UCSD-AML1 (cell line): ENCODE results near the gene FUT8.
"Not testable (repeated sequence)": the region's sequence is repeated elsewhere in the genome, so short reads cannot be mapped to it uniquely, and the experiment has no call there.

Source experiments
- DNase-seq: peaks from one replicate; lab custom pipeline; 2025; ENCODE audit not compliant: unreplicated experiment; lab: John Stamatoyannopoulos, UW

Gene FUT8

DNA sequence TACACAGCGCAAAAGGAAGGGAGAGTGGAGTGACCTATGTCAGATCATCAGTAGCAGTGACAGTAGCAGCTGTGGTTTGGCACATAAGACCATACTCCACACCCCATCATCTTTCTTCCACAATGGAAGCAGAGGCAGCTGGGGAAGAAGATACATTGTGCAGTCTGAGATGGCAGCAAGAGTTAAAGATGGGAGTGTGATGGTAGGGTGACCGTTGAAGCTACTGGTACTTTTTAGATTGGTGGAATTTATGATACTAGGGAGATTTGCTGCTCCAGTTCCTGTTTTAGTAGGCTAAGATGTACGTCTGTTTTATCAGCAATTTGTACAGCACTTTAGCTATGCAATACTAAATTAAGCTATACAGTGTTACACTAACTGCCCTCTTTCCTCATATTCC, 291.0 kb downstream of the FUT8 start:
- DNase-seq = no peak

DNA sequence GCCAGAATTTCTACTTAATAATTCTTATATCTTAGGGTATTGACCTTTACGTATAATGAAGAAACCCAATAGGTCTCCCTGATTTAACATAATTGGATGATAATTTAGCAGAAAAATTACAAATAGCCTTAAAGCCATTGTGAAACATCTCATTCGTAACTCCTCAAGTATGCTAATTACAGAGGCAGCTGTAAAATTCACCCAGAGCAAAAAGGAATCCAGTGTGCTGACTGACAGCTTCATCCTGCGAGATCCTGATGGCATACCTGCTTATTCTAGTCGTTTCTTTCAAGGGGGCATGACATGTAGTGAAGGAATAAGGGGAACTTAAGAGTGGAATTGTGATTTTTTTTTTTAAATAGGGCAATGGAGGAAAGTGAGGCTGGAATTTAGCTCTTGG, 291.5 kb downstream of the FUT8 start:
- DNase-seq = no peak

DNA sequence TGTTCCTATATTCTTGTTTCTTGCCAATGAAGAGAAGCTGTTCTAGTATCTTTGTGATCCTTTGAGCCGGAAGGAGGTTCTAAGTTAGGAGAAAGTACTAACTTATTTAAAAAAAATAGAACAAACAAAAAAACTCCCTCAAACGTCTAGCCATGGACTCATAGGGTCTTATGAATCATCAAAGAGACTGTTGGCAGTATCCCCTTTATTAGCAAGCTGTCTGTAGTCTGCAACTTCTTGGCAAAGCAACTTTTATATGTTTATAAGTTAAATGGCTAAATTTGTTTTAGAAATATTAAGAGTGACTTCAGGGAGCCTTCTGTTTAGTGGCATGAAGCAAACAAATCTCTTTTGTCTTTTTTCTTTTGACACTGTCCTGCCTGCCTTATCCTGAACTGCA, 291.9 kb downstream of the FUT8 start:
- DNase-seq = no peak

GRCh38 chr14:65704850-65705249, 292.3 kb downstream of the FUT8 start:
- DNase-seq = no peak

- no peak for DNase-seq
These were observed 297.0 kb downstream of the FUT8 start for GRCh38 chr14:65709576-65709975.

GRCh38 chr14:65716813-65717212, 304.3 kb downstream of the FUT8 start:
- DNase-seq = not testable (repeated sequence)

GRCh38 chr14:65717384-65717915, 304.9 kb downstream of the FUT8 start:
- not testable (repeated sequence) for DNase-seq

- no peak for DNase-seq
These were observed 306.1 kb downstream of the FUT8 start for GRCh38 chr14:65718629-65719028.

GRCh38 chr14:65720171-65720570, 307.6 kb downstream of the FUT8 start:
- DNase-seq = no peak

DNA sequence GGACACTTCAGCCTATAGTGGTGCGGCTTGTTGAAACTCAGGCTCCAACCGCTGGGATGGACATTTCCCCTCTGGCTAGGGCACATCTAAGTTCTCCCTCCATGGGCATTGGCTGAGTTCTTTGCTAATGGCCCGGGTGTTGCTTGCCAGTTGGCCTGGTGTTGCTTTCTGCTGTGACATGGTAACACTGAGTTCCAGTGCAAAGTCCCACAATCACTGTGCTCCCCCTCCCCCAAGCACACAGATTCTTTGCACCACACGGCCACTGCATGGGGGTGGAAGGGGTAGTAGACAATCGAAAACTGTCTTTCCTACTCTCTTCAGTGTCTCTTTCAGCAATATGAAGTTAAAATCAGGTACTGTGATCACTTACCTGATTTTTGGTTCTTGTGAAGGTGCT, 308.2 kb downstream of the FUT8 start:
- DNase-seq = no peak

DNA sequence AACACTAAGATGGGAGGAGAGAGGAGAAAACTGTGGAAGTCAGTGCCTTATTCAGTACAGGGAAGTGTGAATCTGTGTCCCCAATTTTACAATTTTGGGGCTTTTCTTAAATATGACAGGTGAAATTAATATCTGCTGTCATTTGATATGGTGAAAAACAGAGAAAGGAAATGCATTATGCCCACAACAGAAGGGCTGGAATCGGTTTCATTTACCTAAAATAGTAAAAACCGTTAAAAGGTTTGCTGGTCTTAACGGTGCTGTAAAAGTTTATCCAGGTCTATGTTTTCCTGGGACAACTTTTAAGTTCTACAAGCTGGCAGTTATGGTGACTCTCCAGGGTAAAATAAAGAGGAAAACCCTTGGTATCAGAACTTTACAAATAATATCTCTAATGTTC, 310.8 kb downstream of the FUT8 start:
- no peak for DNase-seq

GRCh38 chr14:65728604-65729003, 316.1 kb downstream of the FUT8 start:
- no peak for DNase-seq

GRCh38 chr14:65729566-65729965, 317.0 kb downstream of the FUT8 start:
- DNase-seq = no peak

DNA sequence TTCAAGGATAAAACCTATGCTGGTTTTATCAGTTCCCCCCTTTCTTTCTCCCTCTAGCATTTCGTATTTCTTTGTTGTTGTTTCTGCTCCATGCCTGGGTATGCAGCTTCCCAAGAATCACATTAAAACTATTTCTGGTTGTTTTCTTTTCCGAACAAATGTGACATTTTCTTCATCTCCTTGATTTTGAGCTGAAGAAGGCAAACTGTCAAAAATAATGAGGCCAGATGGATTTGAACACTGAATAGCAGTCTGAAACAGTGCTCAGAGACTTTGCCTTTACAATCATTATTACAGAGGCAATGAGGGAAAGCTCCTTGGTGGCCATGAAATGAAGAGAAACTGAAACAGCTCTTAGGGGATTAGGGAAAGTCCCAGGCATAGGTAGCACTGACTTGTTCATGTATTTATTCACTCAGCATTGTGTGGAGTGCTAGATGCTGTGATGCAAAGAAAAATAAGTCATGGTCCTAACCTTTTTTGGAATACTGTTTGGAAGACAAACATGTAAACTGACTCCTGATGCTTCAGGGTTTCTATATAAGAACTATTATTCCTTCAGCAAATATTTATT, 319.5 kb downstream of the FUT8 start:
- no peak for DNase-seq

- DNase-seq = no peak
These were observed 325.8 kb downstream of the FUT8 start for GRCh38 chr14:65738339-65738738.

- DNase-seq = no peak
These were observed 333.1 kb downstream of the FUT8 start for GRCh38 chr14:65745396-65746190.

DNA sequence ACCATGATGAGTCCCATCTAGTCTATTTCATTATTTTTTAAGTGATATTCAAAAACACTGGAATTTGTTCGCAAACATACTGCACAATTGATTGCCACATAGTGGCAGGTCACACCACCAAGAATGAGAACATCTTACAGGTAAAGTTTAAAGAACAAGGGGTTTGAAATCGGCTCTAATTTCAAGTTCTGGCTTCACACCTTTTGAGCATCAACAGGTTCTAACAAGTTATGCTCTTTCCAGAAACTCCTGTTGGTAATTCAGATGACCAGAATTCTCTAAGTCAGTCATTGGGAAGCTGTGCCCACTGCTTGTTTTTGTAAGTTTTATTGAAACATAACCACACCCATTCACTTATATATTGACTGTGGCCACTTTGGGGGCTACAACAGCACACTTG, 336.3 kb downstream of the FUT8 start:
- DNase-seq = no peak

DNA sequence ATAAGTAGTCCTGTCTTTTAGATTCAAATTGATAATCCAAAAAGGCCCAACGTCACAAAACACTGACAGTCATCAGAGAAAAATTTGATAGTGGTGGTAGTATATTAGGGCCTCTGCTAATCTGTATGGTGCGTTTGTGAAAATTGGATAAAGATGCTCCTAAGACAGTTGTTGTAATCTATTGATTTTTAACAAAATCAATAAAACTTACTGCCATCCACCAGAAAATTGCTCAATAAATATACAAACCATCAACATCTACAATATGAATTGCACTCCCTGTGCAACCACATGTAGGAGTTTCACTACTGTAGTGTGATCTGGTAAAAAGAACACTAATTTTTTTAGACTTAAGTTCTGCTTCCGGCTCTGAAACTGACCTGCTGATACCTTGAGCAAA, 336.8 kb downstream of the FUT8 start:
- DNase-seq = no peak

DNA sequence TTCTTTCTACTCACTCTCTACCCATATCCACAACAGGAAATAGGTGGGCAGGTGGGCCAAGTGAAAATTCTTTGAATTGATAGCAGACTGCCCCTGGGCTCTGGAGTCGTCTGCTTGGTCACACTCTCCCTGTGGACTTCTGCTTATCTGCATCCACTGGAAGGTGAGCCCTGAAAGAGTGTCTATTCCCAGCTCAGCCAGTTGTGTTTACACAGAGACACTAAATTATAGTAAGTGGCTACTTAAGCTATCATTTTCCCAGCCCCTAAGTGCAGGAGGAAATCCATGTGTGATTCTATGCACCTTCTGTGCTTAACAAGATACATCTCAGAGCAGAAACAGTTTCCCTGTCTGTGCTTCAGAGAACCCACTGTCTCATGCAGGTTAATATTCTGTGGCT, 338.4 kb downstream of the FUT8 start:
- DNase-seq = no peak

- DNase-seq = no peak
These were observed 339.0 kb downstream of the FUT8 start for GRCh38 chr14:65751510-65751909.

DNA sequence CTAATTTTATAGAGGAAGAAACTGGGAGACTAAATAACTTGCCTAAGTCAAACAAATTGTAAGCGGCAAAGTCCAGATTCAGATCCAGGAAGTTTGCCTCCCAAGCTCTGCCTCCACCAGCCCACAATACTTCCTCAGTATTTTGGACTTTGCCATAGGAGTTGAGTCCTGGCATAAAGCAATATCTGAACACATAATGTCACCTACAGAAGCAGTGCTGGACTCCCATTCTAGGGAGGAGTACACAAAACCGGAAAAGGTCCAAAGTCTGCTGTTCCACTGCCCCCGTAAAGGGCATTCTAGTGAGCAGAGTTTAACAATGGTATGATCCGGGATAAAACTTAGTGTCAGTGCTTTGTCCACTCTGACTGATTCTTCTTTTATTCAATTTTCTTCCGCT, 340.5 kb downstream of the FUT8 start:
- DNase-seq = no peak

GRCh38 chr14:65755331-65755730, 342.8 kb downstream of the FUT8 start:
- no peak for DNase-seq

DNA sequence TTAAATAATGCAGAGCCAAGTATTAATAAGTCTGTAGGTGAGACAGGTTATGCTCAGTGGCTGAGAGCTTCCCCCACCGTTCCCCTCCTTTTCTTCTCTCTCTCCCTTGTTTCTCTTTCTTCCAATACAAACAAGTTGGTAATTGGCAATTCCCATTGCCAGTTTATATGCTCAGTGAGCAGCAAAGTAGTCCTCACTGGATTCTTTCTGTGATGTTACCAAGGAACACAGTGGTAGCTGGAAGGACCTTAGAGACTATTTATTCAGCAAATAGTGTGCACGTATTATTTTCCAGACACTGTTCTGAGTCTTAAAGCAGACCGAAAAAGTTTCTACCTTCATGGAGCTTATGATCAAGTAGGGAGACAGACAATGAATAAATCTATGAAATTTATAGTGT, 344.4 kb downstream of the FUT8 start:
- DNase-seq = no peak
